H9 (cell line): ENCODE measurements around the gene SH2D3C. TPM values are rescaled to one million over a fixed set of nuclear protein-coding genes. Genes with fewer than 3 reads are reported as not detected.
A peak's percentile ranks its signal among the peaks of the same experiment; 100 is the strongest.

Source experiments
- DNase-seq: peaks from one replicate; pipeline ENCODE4 v3.0.0-alpha.2; 2017
- H2AFZ ChIP-seq: one replicate; pipeline ENCODE4 v1.6.1; 2013; ENCODE audit warnings: mild to moderate bottlenecking, low read length, control low read depth, moderate library complexity
- H2AK5ac ChIP-seq: 2 replicates; pipeline ENCODE4 v1.6.1; 2013; ENCODE audit warnings: low read length, control low read depth, mixed read lengths; ENCODE audit not compliant: insufficient read length
- H2BK120ac ChIP-seq: one replicate; pipeline ENCODE4 v1.6.1; 2013; ENCODE audit warnings: low read depth, mild to moderate bottlenecking, low read length, control low read depth, inconsistent platforms; ENCODE audit not compliant: poor library complexity, severe bottlenecking
- H2BK12ac ChIP-seq: 2 replicates; pipeline ENCODE4 v1.6.1; 2013; ENCODE audit warnings: low read length, control low read depth, mixed read lengths, low read depth; ENCODE audit not compliant: insufficient read length
- H2BK15ac ChIP-seq: 2 replicates; pipeline ENCODE4 v1.6.1; 2013; ENCODE audit warnings: low read depth, low read length, control low read depth
- H2BK20ac ChIP-seq: one replicate; pipeline ENCODE4 v1.6.1; 2013; ENCODE audit warnings: low read depth, mild to moderate bottlenecking, low read length, control low read depth, inconsistent platforms; ENCODE audit not compliant: poor library complexity, severe bottlenecking
- H2BK5ac ChIP-seq: 2 replicates; pipeline ENCODE4 v1.6.1; 2013; ENCODE audit warnings: low read length, control low read depth, mixed read lengths; ENCODE audit not compliant: insufficient read length
- H3K14ac ChIP-seq: 2 replicates; pipeline ENCODE4 v1.6.1; 2013; ENCODE audit warnings: low read length, control low read depth; ENCODE audit not compliant: insufficient read depth
- H3K18ac ChIP-seq: 2 replicates; pipeline ENCODE4 v1.6.1; 2013; ENCODE audit warnings: low read depth, mild to moderate bottlenecking, mixed read lengths, low read length, control low read depth; ENCODE audit not compliant: insufficient read length
- H3K23ac ChIP-seq: 2 replicates; pipeline ENCODE4 v1.6.1; 2013; ENCODE audit warnings: low read length, control low read depth, mixed read lengths, low read depth; ENCODE audit not compliant: insufficient read length
- H3K23me2 ChIP-seq: 2 replicates; pipeline ENCODE4 v1.6.1; 2013; ENCODE audit warnings: low read depth, mild to moderate bottlenecking, mixed read lengths, low read length, control low read depth; ENCODE audit not compliant: insufficient read length, poor library complexity, severe bottlenecking
- H3K27ac ChIP-seq: 2 replicates; pipeline ENCODE4 v1.5.1; 2013; ENCODE audit warnings: low read length, control low read depth, mixed read lengths, low read depth; ENCODE audit not compliant: insufficient read length
- H3K27me3 ChIP-seq: 2 replicates; pipeline ENCODE4 v1.6.1; 2013; ENCODE audit warnings: low read length, control low read depth, inconsistent platforms; ENCODE audit not compliant: insufficient read depth
- H3K4ac ChIP-seq: 2 replicates; pipeline ENCODE4 v1.6.1; 2013; ENCODE audit warnings: low read depth, mild to moderate bottlenecking, control low read depth, inconsistent platforms, low read length, moderate library complexity
- H3K4me1 ChIP-seq: 2 replicates; pipeline ENCODE4 v1.6.1; 2013; ENCODE audit warnings: low read length, control low read depth, inconsistent platforms; ENCODE audit not compliant: insufficient read depth
- H3K4me2 ChIP-seq: 2 replicates; pipeline ENCODE4 v1.6.1; 2013; ENCODE audit warnings: low read length, control low read depth, mixed read lengths; ENCODE audit not compliant: insufficient read length, insufficient read depth
- H3K56ac ChIP-seq: 2 replicates; pipeline ENCODE4 v1.6.1; 2013; ENCODE audit warnings: low read depth, mild to moderate bottlenecking, mixed read lengths, low read length, control low read depth; ENCODE audit not compliant: insufficient read length
- H3K79me1 ChIP-seq: 2 replicates; pipeline ENCODE4 v1.6.1; 2013; ENCODE audit warnings: low read depth, mild to moderate bottlenecking, moderate library complexity, low read length, control low read depth, inconsistent platforms; ENCODE audit not compliant: insufficient read depth, poor library complexity, severe bottlenecking
- H3K79me2 ChIP-seq: 2 replicates; pipeline ENCODE4 v1.6.1; 2013; ENCODE audit warnings: low read length, control low read depth, inconsistent platforms; ENCODE audit not compliant: insufficient read depth
- H3K9ac ChIP-seq: 2 replicates; pipeline ENCODE4 v1.6.1; 2013; ENCODE audit warnings: low read length, control low read depth, mixed read lengths; ENCODE audit not compliant: insufficient read length; ENCODE audit errors: extremely low read depth
- H3K9me3 ChIP-seq: one replicate; pipeline ENCODE4 v1.6.1; 2013; ENCODE audit warnings: low read depth, low read length, inconsistent platforms; ENCODE audit not compliant: control insufficient read depth
- H3T11ph ChIP-seq: one replicate; pipeline ENCODE4 v1.6.1; 2013; ENCODE audit warnings: mild to moderate bottlenecking, low read length, control low read depth, inconsistent platforms
- H4K20me1 ChIP-seq: one replicate; pipeline ENCODE4 v1.6.1; 2013; ENCODE audit not compliant: control insufficient read depth, insufficient read length, insufficient read depth
- H4K5ac ChIP-seq: 2 replicates; pipeline ENCODE4 v1.6.1; 2013; ENCODE audit warnings: low read depth, mild to moderate bottlenecking, mixed read lengths, low read length, control low read depth; ENCODE audit not compliant: insufficient read length
- H4K8ac ChIP-seq: replicated peaks from 2 replicates; pipeline ENCODE4 v1.6.1; 2013; ENCODE audit warnings: low read length, control low read depth, mixed read lengths, low read depth; ENCODE audit not compliant: insufficient read length
- H4K91ac ChIP-seq: 2 replicates; pipeline ENCODE4 v1.6.1; 2013; ENCODE audit warnings: low read depth, mild to moderate bottlenecking, moderate library complexity, mixed read lengths, low read length, control low read depth; ENCODE audit not compliant: insufficient read length
- H3K27ac Mint-ChIP-seq, 3 experiments: 2 replicates in 2 of 3; 3 replicates in 1 of 3; pipeline ENCODE4 v1.8.0; 2020 to 2021; ENCODE audit warnings: mixed read lengths in 3 of 3, mild to moderate bottlenecking in 1 of 3, moderate library complexity in 1 of 3
- H3K27me3 Mint-ChIP-seq: 2 replicates; pipeline ENCODE4 v1.8.0; 2021; ENCODE audit warnings: low read depth, mild to moderate bottlenecking, moderate library complexity, mixed read lengths
- H3K36me3 Mint-ChIP-seq, 3 experiments: 2 replicates in 2 of 3; 3 replicates in 1 of 3; pipeline ENCODE4 v1.8.0; 2020 to 2021; ENCODE audit warnings: low read depth in 3 of 3, mixed read lengths in 3 of 3; ENCODE audit not compliant: insufficient read depth in 1 of 3
- H3K4me1 Mint-ChIP-seq, 2 experiments: 2 replicates each; pipeline ENCODE4 v1.8.0; 2020; ENCODE audit warnings: mixed read lengths in 2 of 2
- H3K4me3 Mint-ChIP-seq, 2 experiments: 2 replicates in 1 of 2; 3 replicates in 1 of 2; pipeline ENCODE4 v1.8.0; 2020 to 2021; ENCODE audit warnings: mild to moderate bottlenecking in 2 of 2, mixed read lengths in 2 of 2, moderate library complexity in 1 of 2
- H3K9me3 Mint-ChIP-seq, 2 experiments: 2 replicates in 1 of 2; 3 replicates in 1 of 2; pipeline ENCODE4 v1.8.0; 2020; ENCODE audit warnings: mild to moderate bottlenecking in 2 of 2, mixed read lengths in 2 of 2, moderate library complexity in 1 of 2
- CTCF ChIP-seq: fragments of 200-600 bp; sonication (generic); conservative IDR thresholded peaks from 3 replicates; pipeline ENCODE4 v1.8.0; 2021; ENCODE audit warnings: antibody characterized with exemption, mild to moderate bottlenecking
- WGBS: extraction: QIAGEN DNeasy Blood & Tissue Kit; methylation state at CpG from one replicate; pipeline ENCODE4 v1.1.7; 2013; ENCODE audit warnings: missing lambda C conversion rate, low lambda C conversion rate, mixed read lengths; ENCODE audit not compliant: insufficient read length; ENCODE audit errors: extremely low coverage; 5-methylcytosine and 5-hydroxymethylcytosine counted together
- total RNA-seq: library from RNA; stranded (reverse); gene quantifications from 2 replicates; pipeline ENCODE4 v1.2.1, GENCODE V29; 2021

Gene SH2D3C
- total RNA-seq, 1 experiment from 2014 or later = 1.7 TPM

GRCh38 chr9:127722055-127722745, 56.3 kb downstream of the SH2D3C start:
- no peaks in the 10 kb centered on the region; a peak in 1 of 5 replicates for H3K9me3 Mint-ChIP-seq
- Histone ChIP-seq H4K8ac (no peak overlapping the region), H3K9ac (no peak overlapping the region), H2AK5ac (no peak overlapping the region), H2AFZ (no peak overlapping the region), H3K23ac (no peak overlapping the region), H2BK12ac (no peak overlapping the region), H3K56ac (no peak overlapping the region), H4K5ac (no peak overlapping the region), H3K14ac (no peak overlapping the region), H3K23me2 (no peaks in the 10 kb centered on the region), H4K20me1 (no peaks in the 10 kb centered on the region), H2BK120ac (no peak overlapping the region), H3K79me1 (no peaks in the 10 kb centered on the region), H3K18ac (no peak overlapping the region), H3K4ac (no peak overlapping the region), H3K79me2 (no peaks in the 10 kb centered on the region), H3T11ph (no peak overlapping the region), H2BK15ac (no peak overlapping the region), H4K91ac (no peak overlapping the region), H3K9me3 (no peaks in the 10 kb centered on the region), H3K4me2 (no peak overlapping the region), H3K27me3 (no peaks in the 10 kb centered on the region), H2BK20ac (no peak overlapping the region), H2BK5ac (no peak overlapping the region), H3K27ac (no peak overlapping the region), H3K4me1 (no peaks in the 10 kb centered on the region; the same call in 1 of the 2 replicates)
- peak overlapping the region in 1 of 3 experiments; percentile 64; a peak in 1 of 7 replicates for H3K27ac Mint-ChIP-seq
- no peak overlapping the region; a peak in 1 of 5 replicates for H3K4me3 Mint-ChIP-seq
- no peaks in the 10 kb centered on the region for H3K27me3 Mint-ChIP-seq
- no peak for DNase-seq
- H3K4me1 Mint-ChIP-seq = peaks cover 0 to 12% of the 10 kb centered on the region in 2 experiments; a peak in 3 of 4 replicates
- H3K36me3 Mint-ChIP-seq = no peaks in the 10 kb centered on the region
- no peak for TF ChIP-seq CTCF
- no CpG with 5 or more reads among the region's 12 CpGs for WGBS
